ENCODE measurements around the gene ABLIM2.

The ABLIM2 gene

DNA sequence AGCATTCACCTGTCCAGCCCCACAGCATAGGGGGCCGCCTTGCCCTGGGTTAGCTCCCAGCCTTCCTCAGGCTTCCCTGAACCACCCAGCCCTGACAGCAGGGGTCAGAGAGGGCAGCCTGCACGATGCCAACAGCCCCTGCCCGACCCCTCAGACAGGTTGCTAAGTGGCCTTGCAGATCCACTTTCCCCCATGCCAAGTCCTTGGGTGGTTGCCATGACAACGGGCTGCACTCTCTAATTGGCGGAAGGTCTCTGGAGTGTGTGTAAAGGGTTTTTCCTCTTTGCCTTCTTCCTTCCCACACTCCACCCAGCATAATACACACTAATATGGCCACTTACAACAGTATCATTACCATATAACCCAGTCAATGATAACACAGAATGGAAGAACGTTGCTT is 119.3 kb downstream of the ABLIM2 start:
- DNase-seq = peak; percentile 79

DNA sequence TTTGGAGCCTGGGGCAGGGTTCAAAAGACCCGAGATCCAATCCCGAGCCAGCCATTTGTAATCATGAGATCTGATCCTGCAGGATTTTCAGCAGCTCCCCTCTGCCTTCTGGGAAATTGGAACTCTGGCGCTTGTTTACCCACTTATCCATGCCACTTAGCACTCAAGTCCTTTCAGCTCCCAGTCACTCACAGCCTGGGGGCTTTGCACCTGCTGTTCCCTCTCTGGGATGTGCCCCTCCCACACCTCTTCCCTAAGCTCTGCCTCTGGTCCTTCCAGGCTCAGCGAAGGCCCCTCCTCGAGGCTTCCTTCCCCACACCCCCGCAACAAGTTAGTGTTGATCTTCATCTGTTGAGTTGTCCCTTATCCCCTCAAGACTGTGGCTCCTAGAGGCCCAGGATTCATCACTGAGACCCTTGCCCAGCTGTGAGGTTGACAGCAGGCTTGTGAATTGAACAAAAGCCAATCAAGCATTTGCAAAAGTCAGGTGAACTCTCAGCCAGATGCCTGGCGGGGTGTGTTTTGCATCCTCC is 119.8 kb downstream of the ABLIM2 start:
- peak; percentile 73 for DNase-seq

DNA sequence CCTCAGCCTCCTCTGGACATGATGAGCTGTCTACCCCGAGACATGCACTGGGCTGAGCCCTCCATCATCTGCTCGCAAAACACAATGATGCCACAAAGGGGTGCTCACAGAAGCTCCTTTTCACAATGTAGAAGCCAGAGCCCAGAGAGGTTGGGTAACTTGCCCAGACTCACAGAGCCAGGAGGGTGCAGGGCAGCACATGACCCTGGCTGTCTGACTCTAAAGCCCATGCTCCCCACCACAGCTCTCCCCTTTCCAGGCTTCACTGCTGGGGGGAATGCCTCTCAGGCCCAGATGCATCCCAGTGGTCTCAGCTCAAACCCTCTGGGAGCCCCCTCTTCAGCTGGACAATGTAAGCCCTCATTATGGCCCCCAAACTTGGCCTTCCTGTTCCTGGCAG is 120.5 kb downstream of the ABLIM2 start:
- DNase-seq = no peak

DNA sequence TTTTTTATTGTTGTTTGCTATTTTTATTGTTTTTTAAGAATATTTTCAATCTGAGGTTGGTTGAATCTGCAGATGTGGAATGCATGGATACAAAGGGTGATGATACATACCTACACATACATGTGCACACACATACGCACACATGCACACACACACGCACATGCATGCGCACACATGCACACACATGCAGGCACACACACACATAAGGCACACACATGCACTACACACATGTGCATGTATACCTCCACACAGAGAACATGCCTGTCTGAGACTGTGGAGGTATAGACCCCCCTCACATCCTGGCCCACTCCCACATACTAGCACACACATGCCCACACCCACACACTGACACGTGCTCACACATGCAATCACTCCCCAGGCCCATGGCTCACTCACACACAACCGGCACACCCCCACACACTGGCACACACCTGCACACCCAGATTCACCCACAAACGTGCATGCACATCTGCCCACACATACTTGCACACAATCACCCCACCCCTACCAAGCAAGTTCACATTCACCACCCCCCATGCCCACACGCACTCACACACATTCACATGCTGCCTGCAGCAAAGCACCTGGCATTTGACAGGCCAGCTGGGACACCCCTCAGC is 121.4 kb downstream of the ABLIM2 start:
- no peak for DNase-seq

DNA sequence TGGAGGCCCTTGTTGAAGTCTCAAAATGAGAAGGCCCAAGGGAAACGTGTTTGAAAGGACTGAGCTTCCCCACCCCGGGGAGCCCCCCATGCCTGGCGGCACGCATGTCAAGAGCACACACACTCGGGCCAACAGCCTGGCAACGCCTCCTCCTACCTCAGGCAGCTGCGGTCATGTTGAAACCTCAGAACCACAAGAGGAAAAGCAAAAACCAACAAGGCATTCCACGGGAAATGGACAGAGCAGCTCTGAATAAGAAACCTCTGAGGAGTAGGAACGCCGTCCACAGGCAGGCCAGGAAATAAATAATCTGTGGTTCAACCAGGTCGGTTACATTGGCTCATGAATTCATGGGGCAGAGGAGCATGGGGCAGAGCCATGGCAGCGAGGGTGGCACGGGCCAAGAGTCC is 123.2 kb downstream of the ABLIM2 start:
- no peak for DNase-seq

DNA sequence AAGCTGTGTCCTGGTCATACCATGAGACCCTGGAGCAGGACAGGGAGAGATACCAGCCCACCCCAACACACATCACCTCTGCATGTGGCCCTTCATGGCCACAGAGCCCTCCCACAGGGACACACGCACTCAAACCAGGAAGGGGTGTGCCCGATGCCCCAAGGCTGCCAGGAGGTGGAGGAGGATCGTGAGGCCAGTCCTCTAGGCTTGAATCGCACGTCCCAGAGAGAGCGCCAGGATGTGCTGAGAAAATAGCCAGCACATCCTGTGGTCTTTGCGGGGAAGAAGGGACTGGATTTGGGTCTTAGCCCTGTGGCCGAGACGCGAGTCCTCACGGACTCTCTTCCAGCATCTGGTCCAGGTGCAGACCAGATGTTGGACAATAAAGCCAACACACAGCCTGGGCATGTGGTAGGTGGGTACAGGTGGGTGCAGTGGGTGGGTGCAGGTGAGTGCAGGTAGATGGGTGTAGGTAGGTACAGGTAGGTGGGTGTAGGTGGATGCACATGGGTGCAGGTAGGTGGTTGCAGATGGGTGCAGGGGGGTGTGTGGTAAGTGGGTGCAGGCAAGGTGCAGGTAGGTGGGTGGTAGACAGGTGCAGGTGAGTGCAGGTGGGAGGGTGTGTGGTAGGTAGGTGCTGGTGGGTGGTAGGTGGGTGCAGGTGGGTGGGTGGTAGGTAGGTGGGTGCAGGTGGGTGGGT is 124.6 kb downstream of the ABLIM2 start:
- DNase-seq = no peak

DNA sequence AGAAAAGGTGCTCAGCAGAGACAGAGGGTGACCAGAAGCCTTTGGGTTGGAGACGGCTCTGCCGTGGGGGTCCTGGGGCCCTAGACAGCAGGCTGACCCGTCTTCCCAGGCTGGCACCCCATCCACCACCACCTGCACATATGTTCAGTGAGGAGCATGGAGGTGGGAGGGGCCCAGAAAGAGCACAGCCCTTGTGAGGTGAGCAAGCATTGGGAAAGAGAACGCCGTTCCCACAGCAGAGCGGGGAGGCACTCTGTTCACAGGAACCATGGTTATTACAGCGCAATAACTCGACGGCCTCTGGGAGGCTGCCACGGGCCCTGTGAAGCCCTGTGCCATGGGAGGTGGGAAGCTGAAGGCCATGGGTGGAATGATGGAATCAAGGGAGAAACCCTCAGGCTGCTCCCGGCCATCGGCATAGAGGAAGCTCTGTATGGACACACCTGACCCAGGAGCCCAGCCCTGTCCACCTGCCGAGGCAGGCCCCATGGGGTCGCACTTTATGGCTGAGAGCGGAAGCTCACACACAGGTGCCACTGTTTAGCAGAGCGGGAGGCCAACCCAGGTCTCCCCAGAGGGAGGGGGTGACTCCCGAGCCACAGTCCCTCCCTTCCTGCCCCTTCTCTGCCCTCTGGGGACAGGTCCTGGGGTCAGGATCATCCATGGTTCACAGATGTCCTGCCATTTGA is 125.4 kb downstream of the ABLIM2 start:
- no peak for DNase-seq

DNA sequence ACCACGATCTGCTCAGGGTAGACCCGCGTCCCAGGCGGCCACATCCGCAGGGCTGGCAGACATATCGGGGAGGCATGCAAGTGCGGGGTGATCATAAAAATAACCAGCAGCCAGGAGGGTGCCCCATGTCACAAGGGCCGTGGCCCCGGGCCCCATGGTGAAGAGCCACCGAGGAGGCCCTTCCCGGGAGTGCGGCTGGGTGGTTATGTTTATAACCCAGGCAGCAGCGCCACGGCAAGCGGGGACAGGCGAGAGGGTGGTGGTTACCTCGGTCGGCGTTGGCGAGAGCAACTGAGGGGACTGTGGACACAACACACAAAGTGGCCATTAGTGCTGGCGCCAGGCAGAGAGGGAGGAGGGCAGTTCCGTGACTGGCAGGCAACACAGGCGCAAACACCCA is 126.2 kb downstream of the ABLIM2 start:
- no peak for DNase-seq

DNA sequence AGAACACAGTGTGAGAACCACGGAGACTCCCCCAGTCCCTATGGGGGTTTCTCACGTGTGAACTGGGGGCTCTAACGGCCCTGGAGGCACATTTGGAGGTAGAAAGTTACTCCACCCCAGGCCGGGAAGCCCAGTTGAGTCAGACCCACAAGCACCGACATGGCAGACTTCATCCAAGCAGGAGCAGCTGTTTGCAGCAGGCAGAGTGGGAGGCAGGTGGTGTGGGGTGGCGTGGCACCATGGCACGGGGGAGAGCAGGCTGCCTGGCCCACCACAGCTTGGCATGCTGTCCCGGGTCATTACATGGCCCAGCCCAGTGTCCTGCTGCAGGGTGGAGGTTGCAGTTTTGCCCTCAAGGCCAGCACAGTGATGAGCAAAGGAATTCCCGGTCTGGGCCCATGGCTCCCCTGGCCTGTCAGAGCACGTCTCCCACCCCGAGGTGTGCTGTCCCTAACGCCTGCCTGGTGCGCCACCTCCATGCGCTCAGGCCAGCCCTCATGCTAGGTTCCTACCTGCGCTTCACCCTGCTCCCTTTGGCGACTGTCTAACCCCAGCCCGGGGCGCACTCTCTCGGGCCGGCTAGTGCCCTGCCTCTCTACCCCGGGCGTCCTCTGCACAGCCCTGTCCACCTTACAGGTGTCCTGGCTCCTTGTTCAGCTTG is 128.4 kb downstream of the ABLIM2 start:
- DNase-seq = no peak

DNA sequence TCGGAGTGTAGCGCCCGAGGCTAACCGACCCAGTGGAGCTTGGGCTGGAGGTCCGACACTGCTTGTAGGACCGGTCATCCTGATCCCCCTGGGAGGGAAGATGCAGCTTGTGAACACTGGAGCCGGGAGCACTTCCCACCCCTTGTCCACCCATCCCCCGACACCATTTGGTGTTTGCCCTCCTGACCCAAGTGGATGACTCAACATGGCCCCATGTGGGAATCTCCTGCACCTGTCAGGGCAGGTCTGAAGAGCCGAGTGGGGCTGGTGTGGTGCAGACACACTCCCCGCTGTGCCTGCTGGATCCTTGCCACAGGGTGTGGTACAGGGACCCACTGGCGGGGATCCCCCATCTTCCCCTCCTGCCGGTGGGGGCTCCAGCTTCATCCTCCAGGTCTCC is 128.9 kb downstream of the ABLIM2 start:
- DNase-seq = peak; percentile 50

DNA sequence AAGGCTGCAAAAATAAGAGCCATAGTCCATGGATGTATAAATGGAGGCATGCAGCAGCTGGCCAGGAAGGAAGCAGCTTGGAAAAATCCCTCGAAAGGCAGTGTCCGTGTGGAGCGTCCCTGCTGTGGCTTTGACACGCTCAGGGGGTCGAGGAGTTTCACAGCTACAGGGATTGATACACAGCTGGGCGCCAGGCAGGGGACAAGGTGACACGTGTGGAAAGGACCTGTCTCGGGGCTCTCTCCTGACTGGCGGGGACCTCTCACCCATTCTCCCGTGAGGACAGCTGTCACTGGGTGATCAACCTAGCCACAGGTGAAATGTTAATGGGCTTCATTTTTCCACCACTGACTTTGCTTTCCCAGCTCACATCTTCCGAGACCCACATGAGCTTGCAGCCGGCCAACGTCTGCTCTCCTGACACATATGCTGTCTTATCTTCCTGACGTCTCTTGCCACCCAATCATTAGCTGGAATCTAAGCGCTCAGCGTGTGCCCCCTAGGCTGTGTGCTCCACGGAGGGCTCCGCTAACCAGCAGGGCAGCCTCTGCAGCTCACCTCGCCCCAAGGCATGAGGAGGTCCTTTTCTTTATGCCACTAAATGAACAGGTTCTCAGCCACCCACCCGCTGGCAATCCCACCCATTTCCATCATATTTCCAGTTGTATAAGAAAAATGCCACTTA is 129.6 kb downstream of the ABLIM2 start:
- no peak for DNase-seq

DNA sequence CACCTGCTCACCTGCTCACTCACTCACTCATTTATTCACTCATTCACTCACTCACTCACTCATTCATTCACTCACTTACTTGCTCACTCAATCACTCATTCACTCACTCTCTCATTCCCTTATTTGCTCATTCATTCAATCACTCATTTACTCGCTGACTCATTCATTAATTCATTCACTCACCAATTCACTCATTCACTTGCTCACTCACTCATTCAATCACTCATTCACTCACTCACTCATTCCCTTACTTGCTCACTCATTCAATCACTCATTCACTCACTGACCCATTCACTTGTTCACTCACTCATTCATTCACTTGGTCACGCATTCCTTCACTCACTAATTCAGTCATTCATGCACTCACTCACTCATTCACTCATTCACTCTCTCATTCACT is 130.2 kb downstream of the ABLIM2 start:
- no peak for DNase-seq

DNA sequence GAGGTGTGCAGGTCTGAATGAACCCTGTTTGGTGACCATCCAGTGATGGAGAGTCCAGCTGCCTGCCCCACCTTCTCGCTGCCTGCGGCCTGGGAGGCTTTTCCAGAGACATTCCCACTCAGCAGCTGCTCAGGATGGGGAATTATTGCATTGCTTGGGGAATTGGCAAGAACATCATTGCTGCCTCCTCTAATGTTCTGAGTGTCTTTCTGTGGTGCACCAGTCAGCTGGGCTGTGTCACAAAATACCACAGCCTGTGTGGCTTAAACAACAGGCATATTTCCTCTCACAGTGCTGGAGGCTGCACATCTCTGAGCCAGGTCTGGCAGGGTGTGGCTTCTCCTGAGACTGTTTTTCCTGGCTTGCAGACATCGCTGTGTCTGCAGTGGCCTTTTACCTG is 132.2 kb downstream of the ABLIM2 start:
- no peak for DNase-seq

DNA sequence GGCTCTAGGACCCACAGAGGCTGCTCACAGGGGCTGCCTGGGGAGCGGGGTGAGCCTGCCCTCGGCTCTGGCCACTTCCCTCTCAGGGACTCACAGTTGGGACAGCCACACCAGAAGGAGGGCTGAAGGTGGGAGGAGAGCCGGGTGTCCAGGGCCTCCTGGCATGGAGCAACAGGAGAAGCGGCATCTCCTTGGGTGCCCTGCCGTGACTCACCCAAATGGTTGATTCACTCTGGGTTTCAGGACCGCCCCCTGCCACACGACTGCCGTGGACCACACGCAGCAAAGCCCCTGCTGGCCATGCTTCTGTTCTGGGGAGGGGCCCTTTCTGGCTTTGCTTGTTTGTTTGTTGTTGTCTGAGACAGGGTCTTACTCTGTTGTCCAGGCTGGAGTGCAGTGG is 132.9 kb downstream of the ABLIM2 start:
- DNase-seq = no peak

DNA sequence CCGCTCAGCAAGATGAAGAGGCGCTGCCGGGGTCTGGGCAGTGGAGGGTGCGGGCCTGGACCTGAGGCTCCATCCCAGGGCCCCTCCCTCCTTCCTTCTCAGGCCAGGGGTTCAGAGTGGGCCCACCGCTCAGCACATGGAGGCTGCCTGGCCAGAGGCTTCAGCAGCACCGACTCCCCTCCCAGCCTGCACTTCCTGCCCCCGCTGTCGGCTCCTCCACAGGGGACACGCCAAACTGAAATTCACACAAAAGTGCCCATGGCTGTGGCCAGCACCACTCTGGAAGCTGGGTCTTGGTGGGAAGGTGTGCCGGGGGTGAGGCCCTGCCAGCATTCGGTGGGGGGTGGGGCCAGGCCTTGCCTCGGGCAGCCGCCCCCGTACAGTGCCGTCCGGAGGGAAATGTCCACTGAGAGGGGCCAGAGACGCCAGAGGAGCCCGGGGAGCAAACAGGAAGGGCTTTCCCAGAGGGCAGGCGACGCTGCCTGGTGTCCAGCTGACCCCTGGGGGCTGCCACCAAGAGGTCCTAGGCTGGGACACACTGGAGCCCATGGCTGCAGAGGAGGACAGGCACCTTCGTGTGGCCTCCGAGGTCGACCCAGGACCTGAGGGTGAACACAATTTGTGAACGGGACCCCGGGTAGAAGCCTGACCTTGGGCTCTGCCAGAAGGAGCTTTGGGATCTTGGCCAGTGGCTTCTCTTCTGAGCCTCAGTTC is 134.4 kb downstream of the ABLIM2 start:
- no peak for DNase-seq

DNA sequence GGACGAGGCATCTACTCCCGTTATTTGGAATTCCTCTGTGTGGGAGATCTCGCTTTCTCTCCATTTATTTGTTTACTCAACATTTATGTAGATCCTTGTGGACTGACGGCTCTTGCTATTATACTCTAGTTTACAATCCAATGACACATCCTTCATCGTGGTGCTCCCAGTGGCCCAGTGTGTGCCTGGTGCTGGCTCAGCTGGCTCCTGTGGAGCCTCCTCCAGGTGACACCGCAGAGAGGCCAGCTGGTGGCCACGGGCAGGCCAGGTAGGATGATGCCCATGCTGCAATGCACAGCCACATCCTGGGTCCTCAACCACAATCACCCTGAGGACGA is 134.9 kb downstream of the ABLIM2 start:
- DNase-seq = no peak

DNA sequence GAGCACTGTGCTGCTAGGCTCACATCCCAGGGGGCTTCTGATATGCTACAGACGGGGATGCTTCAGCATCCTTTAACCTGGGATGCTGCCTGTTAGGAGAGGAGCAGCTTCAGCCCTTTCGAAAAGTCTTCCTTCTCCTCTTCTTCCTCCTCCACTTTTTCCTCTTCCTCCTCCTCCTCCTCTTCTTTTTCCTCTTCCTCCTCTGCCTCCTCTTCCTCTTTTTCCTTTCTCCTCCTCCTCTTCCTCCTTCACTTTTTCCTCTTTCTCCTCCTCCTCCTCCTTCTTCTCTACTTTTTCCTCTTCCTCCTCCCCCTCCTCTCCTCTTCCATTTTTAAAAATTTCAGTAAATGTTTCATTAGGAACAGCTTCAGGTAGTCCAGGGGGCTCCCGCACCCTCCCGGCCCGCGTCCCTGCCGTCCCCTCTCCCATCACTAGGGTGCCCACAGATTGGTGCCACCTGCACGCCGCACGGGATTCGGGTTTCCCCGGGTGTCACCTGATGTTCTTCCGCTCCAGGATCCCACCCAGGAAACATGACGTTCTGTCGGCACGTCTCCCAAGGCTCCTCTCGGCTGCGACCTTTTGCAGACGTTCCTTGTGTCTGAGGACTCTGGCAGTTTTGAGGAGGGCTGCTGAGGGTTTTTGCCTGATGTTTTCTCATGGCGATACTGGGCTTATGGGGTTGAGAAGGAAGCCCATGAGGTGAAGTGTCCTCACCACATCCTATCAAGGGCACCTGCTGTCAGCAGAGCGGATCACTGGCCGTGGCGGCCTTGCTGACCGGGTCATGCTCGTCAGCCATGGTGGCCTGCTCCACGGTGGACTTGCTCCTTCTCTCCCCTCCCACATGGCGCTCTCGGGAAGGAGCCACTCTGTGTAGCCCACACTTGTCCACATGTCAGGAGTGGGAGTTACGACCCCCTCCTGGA is 135.6 kb downstream of the ABLIM2 start:
- DNase-seq = no peak

DNA sequence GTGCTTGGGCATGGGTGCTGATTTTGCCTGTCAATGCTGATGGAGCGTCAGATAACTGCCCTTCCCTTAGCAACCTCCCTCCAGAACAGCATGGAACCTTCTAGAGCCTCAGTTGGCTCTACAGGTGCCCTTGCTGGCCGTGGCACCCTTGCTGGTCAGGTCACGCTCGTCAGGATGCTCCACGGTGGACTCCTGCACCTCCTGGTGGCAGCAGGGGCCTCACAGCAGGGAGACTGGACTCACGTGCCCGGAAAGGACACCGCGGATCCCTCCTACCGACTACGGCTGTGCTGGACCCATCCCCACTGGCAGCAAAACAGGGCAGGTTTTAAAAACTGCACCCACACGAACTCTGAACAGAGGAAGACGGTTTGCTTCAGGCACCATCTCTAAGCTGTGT is 136.8 kb downstream of the ABLIM2 start:
- DNase-seq = no peak

DNA sequence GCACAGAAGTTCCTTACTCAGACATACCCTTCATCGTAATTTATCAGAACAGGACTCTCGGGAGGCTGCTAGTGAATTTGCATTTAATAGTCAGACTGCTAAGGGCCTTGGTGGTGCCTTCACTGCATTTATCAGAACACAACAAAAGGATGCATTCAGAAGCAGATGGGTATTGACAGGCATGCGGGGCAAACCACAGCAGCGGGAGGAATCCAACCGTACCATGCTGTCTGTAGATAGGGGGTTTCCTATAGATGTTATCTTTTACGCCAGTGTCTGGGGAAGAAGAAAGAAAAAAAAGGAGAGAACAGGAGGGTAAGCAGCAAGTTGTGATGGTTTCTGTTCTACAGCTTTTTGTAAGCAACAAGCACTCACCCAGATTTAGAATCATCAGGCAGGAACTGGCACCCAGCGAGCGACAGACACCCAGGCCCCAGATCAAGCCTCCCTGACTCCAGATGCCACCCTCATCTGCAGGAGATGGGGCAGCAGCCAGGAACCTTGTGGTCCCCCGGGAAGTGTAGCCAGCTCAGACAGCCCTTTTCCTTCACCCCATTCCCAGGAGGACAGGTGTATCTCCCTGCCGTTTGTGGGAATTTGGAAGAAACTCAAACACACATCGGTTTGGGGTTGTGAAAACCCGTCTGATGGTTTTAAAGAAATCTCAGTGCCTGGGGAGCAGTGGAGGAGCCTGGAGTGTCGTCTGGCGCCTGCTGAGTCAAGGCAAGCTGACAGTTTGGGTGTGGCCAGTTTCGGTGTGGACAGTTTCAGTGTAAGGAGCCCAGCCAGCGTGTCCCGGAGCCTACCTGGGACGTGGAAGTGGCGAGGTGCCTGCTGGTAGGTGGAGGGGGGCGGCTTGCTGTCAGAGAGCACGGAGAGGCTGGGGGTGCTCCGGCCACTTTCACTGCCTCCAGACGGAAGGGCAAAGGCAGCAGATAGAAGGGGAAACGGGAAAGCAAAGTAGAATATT is 138.9 kb downstream of the ABLIM2 start:
- DNase-seq = no peak

DNA sequence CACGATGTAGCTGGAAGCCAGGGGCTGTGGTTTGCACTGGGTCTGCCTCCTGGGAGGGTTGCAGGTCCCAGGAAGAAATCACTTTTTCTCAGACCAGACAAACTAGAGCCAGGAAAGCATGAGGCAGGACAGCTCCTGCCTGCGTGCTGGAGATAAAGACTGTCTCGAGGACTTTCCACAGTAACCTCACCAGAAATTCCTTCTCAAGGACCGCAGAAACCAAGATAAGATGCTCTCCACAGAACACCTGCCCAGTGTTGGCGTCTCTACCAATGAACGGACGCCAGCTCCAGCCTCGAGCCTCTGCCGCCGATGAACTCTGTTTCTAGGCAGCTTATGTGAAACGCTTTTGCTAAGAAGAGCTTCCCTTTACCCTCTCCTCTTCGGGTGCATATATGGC is 142.1 kb downstream of the ABLIM2 start:
- no peak for DNase-seq
